ENCODE measurements around the gene CDH23. TPM values are rescaled to one million over a fixed set of nuclear protein-coding genes. Genes with fewer than 3 reads are reported as not detected.
A peak's percentile ranks its signal among the peaks of the same experiment; 100 is the strongest.

The CDH23 gene
- total RNA-seq, 1 experiment from 2014 or later = 7.8 TPM

DNA sequence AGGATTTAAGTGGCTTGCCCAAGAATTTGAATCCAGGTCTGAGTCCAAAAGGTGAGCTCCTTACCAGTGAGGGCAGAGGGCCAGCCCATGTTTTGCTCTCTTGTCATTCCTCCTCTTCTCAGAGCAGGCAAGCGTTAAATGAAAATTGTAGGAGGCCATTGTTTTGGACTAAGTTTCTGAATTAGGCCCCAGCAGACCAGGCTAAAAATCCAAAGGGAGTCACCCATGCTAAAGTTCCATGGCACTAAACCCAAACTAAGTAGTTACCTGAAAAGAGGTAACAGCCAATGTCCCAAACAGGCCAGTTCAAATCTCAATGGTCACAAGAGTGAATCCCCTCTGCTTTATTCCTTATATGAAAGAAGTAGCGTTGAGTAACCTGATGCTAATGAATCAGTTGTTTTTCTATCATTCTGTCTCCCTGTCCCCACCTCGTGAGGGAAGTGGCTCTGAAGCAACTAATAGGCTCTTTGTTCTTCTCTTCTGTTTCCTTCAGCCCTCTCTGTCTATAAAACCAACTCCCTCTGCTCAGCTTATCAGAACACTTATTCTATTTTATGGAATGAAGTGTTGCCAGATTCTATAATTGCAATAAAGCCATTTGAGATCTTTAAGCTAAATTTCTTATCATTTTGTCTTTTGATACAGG lies 17.5 kb upstream of the CDH23 start:
- TF ChIP-seq EZH2 (IDR thresholded peaks at IDR 0.05; ENCODE audit: low read depth) = no peak
- TF ChIP-seq, protein P1, sequence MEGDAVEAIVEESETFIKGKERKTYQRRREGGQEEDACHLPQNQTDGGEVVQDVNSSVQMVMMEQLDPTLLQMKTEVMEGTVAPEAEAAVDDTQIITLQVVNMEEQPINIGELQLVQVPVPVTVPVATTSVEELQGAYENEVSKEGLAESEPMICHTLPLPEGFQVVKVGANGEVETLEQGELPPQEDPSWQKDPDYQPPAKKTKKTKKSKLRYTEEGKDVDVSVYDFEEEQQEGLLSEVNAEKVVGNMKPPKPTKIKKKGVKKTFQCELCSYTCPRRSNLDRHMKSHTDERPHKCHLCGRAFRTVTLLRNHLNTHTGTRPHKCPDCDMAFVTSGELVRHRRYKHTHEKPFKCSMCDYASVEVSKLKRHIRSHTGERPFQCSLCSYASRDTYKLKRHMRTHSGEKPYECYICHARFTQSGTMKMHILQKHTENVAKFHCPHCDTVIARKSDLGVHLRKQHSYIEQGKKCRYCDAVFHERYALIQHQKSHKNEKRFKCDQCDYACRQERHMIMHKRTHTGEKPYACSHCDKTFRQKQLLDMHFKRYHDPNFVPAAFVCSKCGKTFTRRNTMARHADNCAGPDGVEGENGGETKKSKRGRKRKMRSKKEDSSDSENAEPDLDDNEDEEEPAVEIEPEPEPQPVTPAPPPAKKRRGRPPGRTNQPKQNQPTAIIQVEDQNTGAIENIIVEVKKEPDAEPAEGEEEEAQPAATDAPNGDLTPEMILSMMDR (conservative IDR thresholded peaks at IDR 0.05) = no peak
- Histone ChIP-seq H3K9me3 (ENCODE audit: insufficient read depth, low read depth) (no peaks in the 10 kb centered on the region), H3K36me3 (ENCODE audit: low read depth) (no peaks in the 10 kb centered on the region), H3K4me3 (no peak overlapping the region), H3K27me3 (ENCODE audit: insufficient read depth, low read depth) (no peaks in the 10 kb centered on the region), H2AFZ (no peak overlapping the region), H3K27ac (no peak overlapping the region), H3K4me2 (0 out of 2 replicates have a peak overlapping the region, but pooled peaks have one; percentile 72), H3K9me2 (ENCODE audit: insufficient read depth) (no peaks in the 10 kb centered on the region), H3F3A (ENCODE audit: insufficient read depth, low read depth) (peaks cover 22% of the 10 kb centered on the region), H3K4me1 (replicated peaks; ENCODE audit: insufficient read depth) (peaks cover 39% of the 10 kb centered on the region), H3K79me2 (ENCODE audit: low read depth) (no peaks in the 10 kb centered on the region), H4K20me1 (ENCODE audit: insufficient read depth) (no peaks in the 10 kb centered on the region)
- no TSS peak for BruUV-seq (replicated peaks)
- DNase-seq = no peak
- ChIA-PET CTCF (interaction anchor here (0.5 to 1.3 kb wide), 3 partner anchors 60 to 516 kb away, joined by 3 to 4 read pairs (median 3); partner anchors contain the start of gene SLC29A3), POLR2A (ENCODE audit: unreplicated experiment) (interaction anchor here (0.9 to 1.1 kb wide), 2 partner anchors 36 to 40 kb away, joined by 5 to 7 read pairs; no protein-coding TSS in a partner anchor)
- intact Hi-C loops (cut with micrococcal nuclease; ENCODE audit: unreplicated experiment) = no loop called here

DNA sequence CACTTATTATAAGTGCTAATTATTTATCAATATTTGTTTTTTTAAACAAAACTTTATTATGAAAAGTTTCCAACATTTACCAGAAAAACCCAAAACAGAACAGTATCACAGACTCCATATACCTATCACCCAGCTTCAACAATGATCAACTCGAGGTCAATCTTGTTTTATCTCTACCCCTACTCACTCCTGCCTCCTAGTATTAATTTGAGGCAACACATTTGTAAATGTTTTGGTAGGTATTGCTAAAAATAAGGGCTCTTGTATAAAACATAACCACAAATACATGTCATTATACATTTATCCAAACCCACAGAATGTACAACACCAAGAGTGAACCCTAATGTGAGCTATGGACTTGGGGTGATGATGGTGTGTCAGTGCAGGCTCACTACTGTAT lies 15.9 kb upstream of the CDH23 start:
- Histone ChIP-seq H3K79me2 (ENCODE audit: low read depth) (no peaks in the 10 kb centered on the region), H4K20me1 (ENCODE audit: insufficient read depth) (no peaks in the 10 kb centered on the region), H3K9me3 (ENCODE audit: insufficient read depth, low read depth) (no peaks in the 10 kb centered on the region), H3K36me3 (ENCODE audit: low read depth) (no peaks in the 10 kb centered on the region), H3K9me2 (ENCODE audit: insufficient read depth) (no peaks in the 10 kb centered on the region), H3K4me1 (replicated peaks; ENCODE audit: insufficient read depth) (peaks cover 34% of the 10 kb centered on the region), H3K27ac (no peak overlapping the region), H3F3A (ENCODE audit: insufficient read depth, low read depth) (peaks cover 22% of the 10 kb centered on the region), H3K4me2 (no peak overlapping the region), H3K27me3 (ENCODE audit: insufficient read depth, low read depth) (no peaks in the 10 kb centered on the region), H3K4me3 (no peak overlapping the region), H2AFZ (no peak overlapping the region)
- BruUV-seq (replicated peaks) = no TSS peak
- DNase-seq = no peak
- ChIA-PET CTCF (interaction anchor here (1.2 kb wide), 1 partner anchor 61 kb away, joined by 3 read pairs; the partner anchor contains the start of gene SLC29A3), POLR2A (ENCODE audit: unreplicated experiment) (interaction anchor here (0.5 to 0.7 kb wide), 2 partner anchors 16 to 125 kb away, joined by 3 to 4 read pairs; no protein-coding TSS in a partner anchor)
- TF ChIP-seq, protein P1 (conservative IDR thresholded peaks at IDR 0.05) = no peak
- TF ChIP-seq EZH2 (IDR thresholded peaks at IDR 0.05; ENCODE audit: low read depth) = no peak
- intact Hi-C loops (cut with micrococcal nuclease; ENCODE audit: unreplicated experiment) = no loop called here

DNA sequence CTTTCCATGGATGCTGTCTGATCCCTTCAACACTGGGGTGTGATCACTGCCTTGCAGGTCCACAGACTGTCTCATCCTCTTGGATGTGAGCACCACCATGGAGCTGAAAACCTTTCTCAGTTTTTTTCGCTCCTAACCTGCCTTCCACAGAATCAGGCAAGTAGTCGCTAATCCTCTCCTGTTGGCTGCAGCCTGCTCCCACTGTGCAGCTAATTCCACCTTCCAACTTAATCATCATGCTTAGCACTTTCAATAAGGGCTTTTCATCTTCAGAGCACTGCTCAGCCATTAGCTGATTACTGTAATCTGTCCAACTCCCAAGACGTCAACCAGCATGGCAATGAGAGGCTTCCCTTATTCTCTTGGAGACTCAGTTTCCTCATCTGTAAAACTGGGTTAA lies 15.1 kb upstream of the CDH23 start:
- Histone ChIP-seq H3K9me3 (ENCODE audit: insufficient read depth, low read depth) (no peaks in the 10 kb centered on the region), H4K20me1 (ENCODE audit: insufficient read depth) (no peaks in the 10 kb centered on the region), H3K36me3 (ENCODE audit: low read depth) (no peaks in the 10 kb centered on the region), H3K9me2 (ENCODE audit: insufficient read depth) (no peaks in the 10 kb centered on the region), H3K4me3 (no peak overlapping the region), H3K27me3 (ENCODE audit: insufficient read depth, low read depth) (no peaks in the 10 kb centered on the region), H2AFZ (no peak overlapping the region), H3K79me2 (ENCODE audit: low read depth) (no peaks in the 10 kb centered on the region), H3K27ac (no peak overlapping the region), H3K4me2 (no peak overlapping the region), H3K4me1 (replicated peaks; ENCODE audit: insufficient read depth) (peaks cover 27% of the 10 kb centered on the region), H3F3A (ENCODE audit: insufficient read depth, low read depth) (peaks cover 16% of the 10 kb centered on the region)
- ChIA-PET CTCF (interaction anchor here (1.2 kb wide), 1 partner anchor 62 kb away, joined by 3 read pairs; the partner anchor contains the start of gene SLC29A3), POLR2A (ENCODE audit: unreplicated experiment) (interaction anchor here (0.6 kb wide), 1 partner anchor 710 kb away, joined by 6 read pairs; no protein-coding TSS in a partner anchor)
- no peak for TF ChIP-seq EZH2 (IDR thresholded peaks at IDR 0.05; ENCODE audit: low read depth)
- TF ChIP-seq, protein P1 (conservative IDR thresholded peaks at IDR 0.05) = no peak
- DNase-seq = no peak
- BruUV-seq (replicated peaks) = no TSS peak
- intact Hi-C loops (cut with micrococcal nuclease; ENCODE audit: unreplicated experiment) = no loop called here
